Measurements from ENCODE around the gene AKR1D1.
"Not testable (repeated sequence)": the region's sequence is repeated elsewhere in the genome, so short reads cannot be mapped to it uniquely, and the experiment has no call there.

Gene AKR1D1

GRCh38 chr7:138089080-138089901 lies 13.0 kb downstream of the AKR1D1 start:
- no peak overlapping the region for H3K4me3 ChIP-seq (ENCODE audit: low read length)
- TF ChIP-seq ZNF274 (IDR thresholded peaks at IDR 0.05; ENCODE audit: low read depth, low read length) = no peak

GRCh38 chr7:138091032-138091431 lies 14.8 kb downstream of the AKR1D1 start:
- TF ChIP-seq ZNF274 (IDR thresholded peaks at IDR 0.05; ENCODE audit: low read depth, low read length) = no peak

GRCh38 chr7:138091840-138092239 lies 15.6 kb downstream of the AKR1D1 start:
- H3K4me3 ChIP-seq (ENCODE audit: low read length) = not testable (repeated sequence)

More at GRCh38 chr7:138091032-138091431, 14.8 kb downstream of the AKR1D1 start:
- no peak overlapping the region for H3K4me3 ChIP-seq (ENCODE audit: low read length)

- TF ChIP-seq ZNF274 (IDR thresholded peaks at IDR 0.05; ENCODE audit: low read depth, low read length) = no peak
These were observed 16.3 kb downstream of the AKR1D1 start for GRCh38 chr7:138092486-138093028.

GRCh38 chr7:138095972-138096935 lies 20.0 kb downstream of the AKR1D1 start:
- TF ChIP-seq ZNF274 (IDR thresholded peaks at IDR 0.05; ENCODE audit: low read depth, low read length) = no peak

More at GRCh38 chr7:138092486-138093028, 16.3 kb downstream of the AKR1D1 start:
- no peak overlapping the region for H3K4me3 ChIP-seq (ENCODE audit: low read length)

GRCh38 chr7:138097064-138097741 lies 20.9 kb downstream of the AKR1D1 start:
- no peak for TF ChIP-seq ZNF274 (IDR thresholded peaks at IDR 0.05; ENCODE audit: low read depth, low read length)
- H3K4me3 ChIP-seq (ENCODE audit: low read length) = no peak overlapping the region

More at GRCh38 chr7:138095972-138096935, 20.0 kb downstream of the AKR1D1 start:
- H3K4me3 ChIP-seq (ENCODE audit: low read length) = no peak overlapping the region

- TF ChIP-seq ZNF274 (IDR thresholded peaks at IDR 0.05; ENCODE audit: low read depth, low read length) = no peak
- no peak overlapping the region for H3K4me3 ChIP-seq (ENCODE audit: low read length)
These were observed 23.6 kb downstream of the AKR1D1 start for GRCh38 chr7:138099813-138100212.

- no peak for TF ChIP-seq ZNF274 (IDR thresholded peaks at IDR 0.05; ENCODE audit: low read depth, low read length)
- no peak overlapping the region for H3K4me3 ChIP-seq (ENCODE audit: low read length)
These were observed 29.0 kb downstream of the AKR1D1 start for GRCh38 chr7:138105221-138105620.

- TF ChIP-seq ZNF274 (IDR thresholded peaks at IDR 0.05; ENCODE audit: low read depth, low read length) = no peak
- H3K4me3 ChIP-seq (ENCODE audit: low read length) = no peak overlapping the region
These were observed 38.8 kb downstream of the AKR1D1 start for GRCh38 chr7:138115047-138115446.

- H3K4me3 ChIP-seq (ENCODE audit: low read length) = no peak overlapping the region
- TF ChIP-seq ZNF274 (IDR thresholded peaks at IDR 0.05; ENCODE audit: low read depth, low read length) = no peak
These were observed 39.9 kb downstream of the AKR1D1 start for GRCh38 chr7:138116141-138116540.

GRCh38 chr7:138116892-138117291 lies 40.6 kb downstream of the AKR1D1 start:
- no peak for TF ChIP-seq ZNF274 (IDR thresholded peaks at IDR 0.05; ENCODE audit: low read depth, low read length)
- no peak overlapping the region for H3K4me3 ChIP-seq (ENCODE audit: low read length)

GRCh38 chr7:138120140-138120827 lies 44.0 kb downstream of the AKR1D1 start:
- TF ChIP-seq ZNF274 (IDR thresholded peaks at IDR 0.05; ENCODE audit: low read depth, low read length) = no peak
- H3K4me3 ChIP-seq (ENCODE audit: low read length) = no peak overlapping the region

- no peak for TF ChIP-seq ZNF274 (IDR thresholded peaks at IDR 0.05; ENCODE audit: low read depth, low read length)
- no peak overlapping the region for H3K4me3 ChIP-seq (ENCODE audit: low read length)
These were observed 45.9 kb downstream of the AKR1D1 start for GRCh38 chr7:138122162-138122561.

Data from GM08714 (cell line).